GM18511 (cell line): Measurements from ENCODE around the gene TRABD2B.

Experiments used
- ATAC-seq: cut with Tn5 transposase; IDR thresholded peaks from one replicate; pipeline ENCODE4 v1.9.1; 2021; ENCODE audit warnings: mild to moderate bottlenecking, moderate library complexity; ENCODE audit not compliant: unreplicated experiment

TRABD2B gene

GRCh38 chr1:47812904-47813514 is 184.2 kb downstream of the TRABD2B start:
- ATAC-seq: no peak

GRCh38 chr1:47810964-47811682 is 186.1 kb downstream of the TRABD2B start:
- ATAC-seq: no peak

DNA sequence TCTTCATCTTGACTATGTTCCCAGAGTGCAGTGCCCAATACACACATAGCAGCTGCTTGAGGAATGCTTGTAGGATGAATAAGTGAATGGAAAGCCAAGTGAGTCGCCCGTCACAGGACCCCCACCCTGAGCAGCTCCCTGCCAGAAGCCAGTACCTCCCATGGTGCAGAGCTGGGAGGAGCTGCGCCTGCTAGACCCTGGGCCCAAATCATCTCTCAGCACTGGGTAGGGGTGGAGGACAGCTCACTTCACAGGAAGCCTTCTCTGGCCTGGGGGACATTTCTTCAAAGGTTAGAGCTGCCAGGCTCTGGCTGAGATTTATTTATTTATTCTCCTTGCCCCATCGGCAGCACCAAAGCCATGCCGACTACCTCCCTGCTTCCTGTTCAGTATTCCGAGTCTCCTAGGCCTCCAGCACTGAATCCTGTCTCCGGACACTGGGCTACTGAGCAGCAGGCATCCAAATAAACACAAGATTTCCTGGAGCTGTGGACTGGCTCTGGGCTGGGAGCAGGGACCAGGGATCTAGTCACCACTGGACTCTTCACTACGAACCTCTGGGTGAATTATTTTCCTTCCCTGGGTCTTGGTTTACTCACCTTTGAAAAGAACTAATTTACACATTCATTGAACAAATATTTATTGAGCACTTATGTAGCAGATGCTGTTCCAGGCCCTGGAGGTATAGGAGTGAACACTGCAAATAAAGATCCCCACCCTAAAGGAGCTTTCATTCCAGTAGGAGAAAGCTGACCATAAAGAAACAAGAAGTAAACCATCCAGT is 187.7 kb downstream of the TRABD2B start:
- no peak for ATAC-seq

- ATAC-seq: no peak
Measured at GRCh38 chr1:47808612-47809011, 188.6 kb downstream of the TRABD2B start.

DNA sequence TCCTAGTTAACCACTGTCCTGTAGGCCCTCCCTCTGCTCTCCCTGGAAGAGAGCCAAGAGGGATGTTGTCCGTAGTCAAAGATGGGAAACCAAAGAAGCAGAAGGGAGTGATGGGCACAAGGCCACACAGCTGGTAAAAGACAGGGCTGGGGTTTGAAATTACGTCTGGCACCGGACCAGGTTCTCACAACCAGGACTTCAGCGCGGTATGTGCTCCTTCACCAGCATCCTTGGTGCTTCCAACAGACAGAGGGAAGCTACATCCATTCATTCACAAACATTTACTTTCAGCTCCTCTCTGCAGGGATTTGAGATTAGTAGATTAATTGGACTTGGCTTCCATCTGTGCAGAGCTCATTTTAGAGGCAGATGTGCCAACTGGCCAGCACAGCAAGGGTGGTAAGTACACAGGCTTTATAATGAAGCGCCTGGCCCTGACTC is 191.2 kb downstream of the TRABD2B start:
- ATAC-seq: no peak

- no peak for ATAC-seq
Measured at GRCh38 chr1:47805018-47805417, 192.2 kb downstream of the TRABD2B start.

GRCh38 chr1:47803815-47804501 is 193.2 kb downstream of the TRABD2B start:
- no peak for ATAC-seq

DNA sequence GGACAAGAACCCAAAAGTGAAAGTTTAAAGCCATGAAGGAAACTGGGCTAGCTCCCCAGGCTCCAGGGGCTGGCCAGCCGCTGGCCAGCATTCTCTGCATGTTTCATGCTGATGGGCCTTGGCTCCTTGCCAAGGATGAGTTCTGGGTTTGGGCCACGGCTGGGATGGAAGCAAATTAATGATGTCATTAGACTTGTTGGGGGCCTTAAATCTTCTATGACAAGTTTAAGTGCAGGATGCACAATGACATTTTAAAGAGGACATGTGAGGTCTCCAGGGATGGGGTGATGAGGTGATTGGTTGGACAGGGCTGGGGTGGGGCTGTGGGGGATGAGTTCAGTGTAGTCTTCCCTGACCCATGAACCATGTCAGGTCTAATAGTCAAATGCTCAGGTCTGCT is 199.6 kb downstream of the TRABD2B start:
- ATAC-seq: no peak

DNA sequence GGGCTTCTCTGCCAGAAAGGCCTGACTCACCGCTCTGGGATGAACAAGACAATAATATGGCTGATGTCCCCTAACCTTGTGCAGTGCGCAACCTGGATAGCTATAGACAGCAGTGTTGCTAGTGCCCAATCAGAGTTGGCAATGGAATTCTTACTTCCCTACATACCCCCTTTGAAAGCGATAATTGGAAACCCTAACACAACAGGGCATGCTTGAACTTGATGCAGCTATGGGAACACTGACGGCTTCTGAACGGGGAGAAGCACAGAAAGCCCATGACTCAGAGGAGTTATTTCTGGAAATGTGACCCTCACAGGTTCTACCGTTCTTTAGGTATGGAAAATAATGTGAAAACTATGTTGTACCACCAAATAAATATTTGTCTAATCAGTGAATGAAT is 200.6 kb downstream of the TRABD2B start:
- ATAC-seq: no peak

DNA sequence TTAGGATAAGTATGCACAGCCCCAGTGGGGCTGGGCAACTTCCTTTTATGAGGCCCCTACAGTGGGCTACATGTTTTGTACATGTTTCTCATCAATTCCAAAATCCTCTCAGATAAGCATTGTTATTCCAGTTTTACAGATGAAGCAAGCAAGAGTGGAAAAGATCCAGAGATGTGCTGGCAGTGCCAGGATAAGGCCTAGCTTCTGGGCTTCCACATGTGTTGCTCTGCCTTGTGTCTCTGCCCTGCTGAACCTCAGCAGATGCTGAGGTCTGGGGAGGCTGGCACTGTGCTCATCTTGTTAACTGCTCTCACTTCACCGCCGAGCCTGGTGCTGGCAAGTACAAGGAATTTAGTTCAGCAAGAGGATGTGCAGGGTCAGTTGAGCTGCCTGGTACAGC is 202.1 kb downstream of the TRABD2B start:
- no peak for ATAC-seq

- no peak for ATAC-seq
Measured at GRCh38 chr1:47794530-47794929, 202.7 kb downstream of the TRABD2B start.

- no peak for ATAC-seq
Measured at GRCh38 chr1:47794081-47794480, 203.1 kb downstream of the TRABD2B start.

- ATAC-seq: no peak
Measured at GRCh38 chr1:47793563-47793962, 203.6 kb downstream of the TRABD2B start.

DNA sequence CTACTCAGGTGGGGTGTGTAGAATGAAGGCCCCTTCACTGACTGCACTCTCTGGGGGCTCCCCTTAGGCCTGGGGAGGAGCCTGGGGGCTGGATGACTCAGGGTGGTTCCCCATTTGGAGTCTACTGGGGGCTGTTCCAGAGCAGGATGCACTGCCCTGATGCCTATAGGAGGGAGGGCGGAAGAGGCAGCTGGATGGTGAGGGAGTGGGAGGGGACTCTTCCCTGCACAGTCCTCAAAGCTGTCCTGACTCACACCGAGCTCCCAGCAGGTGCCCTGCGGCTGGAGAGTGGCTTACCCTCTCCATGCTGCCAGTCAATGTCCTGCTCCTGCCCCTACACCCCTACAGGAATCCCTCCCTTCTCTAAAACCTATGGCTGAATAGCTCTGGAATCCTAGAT is 204.4 kb downstream of the TRABD2B start:
- ATAC-seq: no peak

GRCh38 chr1:47791879-47792608 is 205.1 kb downstream of the TRABD2B start:
- no peak for ATAC-seq

DNA sequence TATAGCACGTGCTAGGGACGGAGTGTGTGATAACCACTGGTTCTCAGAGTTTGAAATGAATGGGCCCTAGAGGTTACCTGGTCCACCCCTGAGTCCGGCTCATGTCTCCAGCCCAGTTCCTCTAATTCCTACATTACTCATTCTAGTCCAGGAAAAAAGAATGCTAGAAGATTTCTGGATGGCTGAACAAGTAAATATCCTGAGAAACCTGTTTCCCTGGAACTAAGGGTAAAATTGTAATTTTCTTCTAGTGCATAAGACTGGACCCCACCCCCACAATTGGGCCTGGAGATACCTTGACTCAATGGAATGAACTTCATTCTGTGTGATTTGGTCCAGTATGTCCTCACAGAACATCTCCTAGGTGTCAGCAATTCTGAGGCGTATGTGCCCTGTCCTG is 208.4 kb downstream of the TRABD2B start:
- no peak for ATAC-seq

DNA sequence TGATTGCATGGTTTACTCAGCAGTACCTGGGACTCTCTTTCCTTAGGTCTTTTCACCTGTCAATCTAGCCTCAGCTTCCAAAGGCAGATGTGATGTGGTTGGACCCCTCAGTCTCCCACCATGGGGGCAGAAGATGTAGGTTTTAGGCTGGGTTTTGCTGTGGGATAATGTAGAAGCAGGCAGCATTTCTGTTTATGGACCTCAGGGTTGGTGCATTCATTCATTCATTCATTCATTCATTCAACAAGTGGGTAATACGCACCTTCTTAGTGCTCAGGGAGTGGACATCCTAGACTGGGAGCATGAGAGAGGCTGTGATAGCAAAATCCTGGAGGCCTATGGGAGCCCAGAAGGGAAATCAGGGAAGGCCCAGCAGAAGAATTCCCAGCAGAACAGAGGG is 209.6 kb downstream of the TRABD2B start:
- ATAC-seq: no peak

DNA sequence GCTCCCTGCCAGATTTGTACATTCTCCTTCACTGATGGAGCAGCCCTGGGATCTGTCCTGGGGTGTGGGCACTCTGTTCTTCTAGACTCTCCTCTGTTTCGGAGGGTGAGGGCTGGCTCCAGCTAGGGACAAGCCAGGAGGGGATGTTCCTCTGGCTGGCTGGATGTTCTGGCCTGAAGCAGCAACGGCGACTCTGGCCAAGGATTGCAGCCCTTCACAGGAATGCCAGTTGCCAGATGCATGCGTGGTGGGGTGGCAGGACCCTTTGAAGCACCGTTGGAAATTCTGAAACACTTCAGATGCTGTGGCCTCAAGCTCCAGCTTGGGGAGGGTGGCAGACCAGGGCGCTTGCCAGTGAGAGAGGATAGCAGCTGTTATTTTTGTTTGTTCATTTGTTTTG is 210.9 kb downstream of the TRABD2B start:
- no peak for ATAC-seq

DNA sequence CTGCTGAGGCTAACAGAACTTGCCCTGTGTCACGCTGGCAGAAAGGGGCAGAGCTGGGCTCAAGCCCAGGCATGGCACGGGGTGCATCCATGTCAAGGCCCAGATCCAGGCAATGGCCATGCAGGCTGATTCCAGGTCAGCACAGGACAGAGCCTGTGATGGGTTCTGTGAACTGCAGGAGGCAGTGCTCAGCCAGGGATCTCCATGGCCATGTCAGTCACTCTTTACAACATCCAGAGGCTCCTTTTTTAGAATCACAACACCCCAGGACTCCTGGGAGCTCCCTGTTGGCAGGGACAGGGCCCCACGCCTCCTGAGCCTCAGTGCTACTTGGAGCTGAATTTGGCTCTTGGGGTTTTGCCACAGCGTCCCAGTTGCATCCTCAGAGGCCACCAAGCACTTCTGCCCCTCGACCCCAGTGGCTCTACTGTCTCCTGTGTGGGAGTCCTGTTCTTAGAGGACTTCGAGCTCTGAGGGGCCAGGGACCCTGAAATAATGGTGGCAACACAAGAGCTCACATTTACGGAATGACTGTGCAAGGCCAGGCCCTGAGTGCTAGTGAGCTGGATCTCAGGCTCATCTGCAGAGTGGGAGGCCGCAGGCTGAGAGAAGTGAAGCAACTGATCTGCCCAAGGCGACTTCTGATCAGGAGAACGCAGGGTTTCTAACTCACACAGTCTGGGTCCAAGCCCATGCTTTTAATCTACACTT is 211.5 kb downstream of the TRABD2B start:
- no peak for ATAC-seq

DNA sequence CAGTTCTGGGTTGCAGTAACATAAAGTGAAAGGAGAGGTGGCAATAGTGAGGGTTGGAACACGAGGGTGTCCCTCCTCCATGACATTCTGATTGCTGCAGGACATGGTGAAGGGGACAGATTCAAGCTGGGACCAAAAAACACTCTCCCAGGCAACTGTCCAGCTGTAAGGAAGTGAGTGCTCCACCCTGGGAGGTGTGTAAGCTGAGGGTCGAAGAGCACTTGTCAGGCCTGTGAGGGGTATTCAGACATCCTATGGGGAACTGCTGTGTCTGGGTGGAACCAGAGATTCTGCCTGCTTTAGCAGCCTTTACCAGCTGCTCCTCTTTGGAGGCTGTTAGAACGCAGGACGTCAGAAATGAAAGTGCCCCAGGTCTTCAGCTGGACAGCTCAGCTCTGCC is 212.1 kb downstream of the TRABD2B start:
- ATAC-seq: no peak
